Activated CD8-positive, alpha-beta T cell treated with anti-CD3 and anti-CD28 coated beads for 36 hours (primary cell): Measurements from ENCODE around the gene KDSR. TPM values are rescaled to one million over a fixed set of nuclear protein-coding genes. Genes with fewer than 3 reads are reported as not detected.

Experiments used
- ATAC-seq: fragments of 200-7000 bp; cut with Tn5 transposase; one replicate; pipeline ENCODE4 v1.10.0; 2021; ENCODE audit warnings: mild to moderate bottlenecking, moderate library complexity
- CTCF ChIA-PET: fragments of 350-600 bp; sonication (Branson Sonifier 250); formaldehyde crosslinking; loops from one replicate; lab custom pipeline; 2021; ENCODE audit warnings: antibody characterized with exemption; lab: Charles Lee
- POLR2A ChIA-PET: fragments of 350-600 bp; sonication (Branson Sonifier 250); formaldehyde crosslinking; loops from one replicate; lab custom pipeline; 2021; ENCODE audit warnings: antibody characterized with exemption; lab: Charles Lee
- DNase-seq: peaks from one replicate; pipeline ENCODE4 v3.0.0-alpha.2; 2020
- H3K27ac Mint-ChIP-seq: one replicate; pipeline ENCODE4 v1.8.0; 2021; ENCODE audit warnings: mild to moderate bottlenecking, mixed read lengths
- H3K27me3 Mint-ChIP-seq: one replicate; pipeline ENCODE4 v1.8.0; 2021; ENCODE audit warnings: mixed read lengths
- H3K36me3 Mint-ChIP-seq: one replicate; pipeline ENCODE4 v1.8.0; 2021; ENCODE audit warnings: low read depth, mixed read lengths
- H3K4me1 Mint-ChIP-seq: one replicate; pipeline ENCODE4 v1.8.0; 2021; ENCODE audit warnings: low read depth, mixed read lengths
- H3K4me3 Mint-ChIP-seq: one replicate; pipeline ENCODE4 v1.8.0; 2021; ENCODE audit warnings: mild to moderate bottlenecking, moderate library complexity, mixed read lengths
- H3K9me3 Mint-ChIP-seq: one replicate; pipeline ENCODE4 v1.8.0; 2021; ENCODE audit warnings: mixed read lengths
- CTCF ChIP-seq: fragments of 200-600 bp; IDR thresholded peaks from one replicate; pipeline ENCODE4 v1.8.0; 2022; ENCODE audit warnings: antibody characterized with exemption, mild to moderate bottlenecking
- intact Hi-C: fragments of 100-400 bp; cut with micrococcal nuclease; formaldehyde crosslinking; loops from one replicate; pipeline ENCODE4 v1.10.0; 2022
- total RNA-seq, 2 experiments: library from RNA; stranded (reverse); gene quantifications; one replicate each; pipeline ENCODE4 v1.2.3, GENCODE V29; 2021

Gene KDSR
- total RNA-seq, 2 experiments from 2014 or later: 53.4 TPM

GRCh38 chr18:63309422-63309821 lies 57.6 kb downstream of the KDSR start:
- ChIA-PET POLR2A (no interaction called here), CTCF (interaction anchor here (1.0 to 2.7 kb wide), 2 partner anchors 8 to 177 kb away, joined by 3 to 19 read pairs; no protein-coding TSS in a partner anchor)
- intact Hi-C loops: no loop called here
- Mint-ChIP-seq H3K36me3 (peaks cover 76% of the 10 kb centered on the region), H3K27me3 (no peaks in the 10 kb centered on the region), H3K4me3 (peak overlapping the region; percentile 12), H3K27ac (peak overlapping the region; percentile 58), H3K9me3 (no peaks in the 10 kb centered on the region), H3K4me1 (peaks cover 84% of the 10 kb centered on the region)
- ATAC-seq (peak; percentile 76), DNase-seq (peak; percentile 75)
- TF ChIP-seq CTCF: no peak

GRCh38 chr18:63307551-63308200 lies 59.3 kb downstream of the KDSR start:
- peaks cover 69% of the 10 kb centered on the region for H3K36me3 Mint-ChIP-seq
- TF ChIP-seq CTCF: no peak
- H3K9me3 Mint-ChIP-seq: no peaks in the 10 kb centered on the region
- no peaks in the 10 kb centered on the region for H3K27me3 Mint-ChIP-seq
- ChIA-PET CTCF (interaction anchor here (0.8 to 2.7 kb wide), 7 partner anchors 9 to 291 kb away, joined by 3 to 19 read pairs (median 3); no protein-coding TSS in a partner anchor), POLR2A (interaction anchor here (0.8 to 2.0 kb wide), 4 partner anchors 10 to 163 kb away, joined by 3 to 6 read pairs (median 3); partner anchors contain the start of gene BCL2)
- no peak overlapping the region for H3K27ac Mint-ChIP-seq
- no peak for ATAC-seq
- intact Hi-C loops: no loop called here
- H3K4me1 Mint-ChIP-seq: peaks cover 82% of the 10 kb centered on the region
- H3K4me3 Mint-ChIP-seq: no peak overlapping the region
- no peak for DNase-seq

GRCh38 chr18:63306819-63307550 lies 60.0 kb downstream of the KDSR start:
- peak overlapping the region; percentile 18 for H3K27ac Mint-ChIP-seq
- ChIA-PET POLR2A (interaction anchor here (0.8 to 2.0 kb wide), 5 partner anchors 9 to 149 kb away, joined by 3 to 6 read pairs (median 3); partner anchors contain the start of gene BCL2), CTCF (interaction anchor here (0.8 to 2.7 kb wide), 8 partner anchors 8 to 290 kb away, joined by 3 to 19 read pairs (median 4); no protein-coding TSS in a partner anchor)
- H3K27me3 Mint-ChIP-seq: no peaks in the 10 kb centered on the region
- H3K36me3 Mint-ChIP-seq: peaks cover 70% of the 10 kb centered on the region
- intact Hi-C loops: no loop called here
- ATAC-seq: no peak
- no peak for DNase-seq
- no peak for TF ChIP-seq CTCF
- H3K4me1 Mint-ChIP-seq: peaks cover 82% of the 10 kb centered on the region
- no peak overlapping the region for H3K4me3 Mint-ChIP-seq
- no peaks in the 10 kb centered on the region for H3K9me3 Mint-ChIP-seq

GRCh38 chr18:63306249-63306648 lies 60.8 kb downstream of the KDSR start:
- Mint-ChIP-seq H3K4me3 (no peak overlapping the region), H3K9me3 (no peaks in the 10 kb centered on the region), H3K27ac (peak overlapping the region; percentile 18), H3K4me1 (peaks cover 82% of the 10 kb centered on the region), H3K27me3 (no peaks in the 10 kb centered on the region), H3K36me3 (peaks cover 71% of the 10 kb centered on the region)
- POLR2A ChIA-PET: interaction anchor here (0.8 to 0.9 kb wide), 2 partner anchors 9 to 111 kb away, joined by 3 read pairs; no protein-coding TSS in a partner anchor
- ATAC-seq (no peak), DNase-seq (no peak)
- intact Hi-C loops: no loop called here
- TF ChIP-seq CTCF: no peak
- CTCF ChIA-PET: interaction anchor here (1.4 to 2.0 kb wide), 2 partner anchors 8 to 9 kb away, joined by 4 to 9 read pairs; no protein-coding TSS in a partner anchor
